Astrocyte of the spinal cord (primary cell): Measurements from ENCODE around the gene MRPL23.

Experiments used
- DNase-seq: peaks from one replicate; pipeline ENCODE4 v3.0.0; 2011; ENCODE audit warnings: low read depth, low spot score
- H3K4me3 ChIP-seq: 2 replicates; pipeline ENCODE4 v1.5.1; 2011; ENCODE audit warnings: low read depth, mild to moderate bottlenecking, low read length, moderate library complexity
- in situ Hi-C: cut with HindIII; loops from 2 replicates; pipeline ENCODE4 v1.10.0; 2017; ENCODE audit warnings: low sequenced_read_pairs
- TF ChIP-seq, protein P1 (sequence below): IDR thresholded peaks from 2 replicates; pipeline ENCODE4 v1.5.1; 2012; ENCODE audit warnings: low read depth, mild to moderate bottlenecking, low read length, inconsistent platforms

The MRPL23 gene

DNA sequence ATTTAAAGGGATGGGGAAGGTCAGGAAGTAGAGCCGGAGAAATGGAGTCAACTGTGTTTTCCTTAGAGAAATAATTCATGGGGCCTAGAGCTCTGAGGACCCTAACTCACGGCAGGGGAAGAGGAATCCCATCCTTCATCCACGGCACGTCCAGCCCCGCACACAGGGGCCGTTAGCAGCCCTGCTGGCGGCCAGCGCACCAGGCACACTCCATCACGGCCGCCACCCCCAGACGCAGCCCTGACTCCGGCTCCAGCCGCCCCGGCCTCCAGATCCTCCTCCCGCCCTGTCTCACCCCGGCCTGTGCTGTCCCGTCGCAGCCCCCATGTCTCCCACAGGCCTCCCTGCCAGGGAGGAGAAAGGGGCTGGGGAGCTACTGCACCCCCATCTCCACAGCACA lies 11.2 kb downstream of the MRPL23 start:
- in situ Hi-C loops = no loop called here
- TF ChIP-seq, protein P1, sequence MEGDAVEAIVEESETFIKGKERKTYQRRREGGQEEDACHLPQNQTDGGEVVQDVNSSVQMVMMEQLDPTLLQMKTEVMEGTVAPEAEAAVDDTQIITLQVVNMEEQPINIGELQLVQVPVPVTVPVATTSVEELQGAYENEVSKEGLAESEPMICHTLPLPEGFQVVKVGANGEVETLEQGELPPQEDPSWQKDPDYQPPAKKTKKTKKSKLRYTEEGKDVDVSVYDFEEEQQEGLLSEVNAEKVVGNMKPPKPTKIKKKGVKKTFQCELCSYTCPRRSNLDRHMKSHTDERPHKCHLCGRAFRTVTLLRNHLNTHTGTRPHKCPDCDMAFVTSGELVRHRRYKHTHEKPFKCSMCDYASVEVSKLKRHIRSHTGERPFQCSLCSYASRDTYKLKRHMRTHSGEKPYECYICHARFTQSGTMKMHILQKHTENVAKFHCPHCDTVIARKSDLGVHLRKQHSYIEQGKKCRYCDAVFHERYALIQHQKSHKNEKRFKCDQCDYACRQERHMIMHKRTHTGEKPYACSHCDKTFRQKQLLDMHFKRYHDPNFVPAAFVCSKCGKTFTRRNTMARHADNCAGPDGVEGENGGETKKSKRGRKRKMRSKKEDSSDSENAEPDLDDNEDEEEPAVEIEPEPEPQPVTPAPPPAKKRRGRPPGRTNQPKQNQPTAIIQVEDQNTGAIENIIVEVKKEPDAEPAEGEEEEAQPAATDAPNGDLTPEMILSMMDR = no peak

GRCh38 chr11:1959786-1960185 lies 12.7 kb downstream of the MRPL23 start:
- TF ChIP-seq, protein P1 = no peak
- in situ Hi-C loops = no loop called here
- no peak for DNase-seq
- no peak overlapping the region for H3K4me3 ChIP-seq

More for the DNA sequence above, 11.2 kb downstream of the MRPL23 start:
- no peak for DNase-seq
- H3K4me3 ChIP-seq = no peak overlapping the region

GRCh38 chr11:1963864-1964263 lies 16.7 kb downstream of the MRPL23 start:
- in situ Hi-C loops = no loop called here
- TF ChIP-seq, protein P1 = no peak
- no peak for DNase-seq
- H3K4me3 ChIP-seq = no peak overlapping the region

DNA sequence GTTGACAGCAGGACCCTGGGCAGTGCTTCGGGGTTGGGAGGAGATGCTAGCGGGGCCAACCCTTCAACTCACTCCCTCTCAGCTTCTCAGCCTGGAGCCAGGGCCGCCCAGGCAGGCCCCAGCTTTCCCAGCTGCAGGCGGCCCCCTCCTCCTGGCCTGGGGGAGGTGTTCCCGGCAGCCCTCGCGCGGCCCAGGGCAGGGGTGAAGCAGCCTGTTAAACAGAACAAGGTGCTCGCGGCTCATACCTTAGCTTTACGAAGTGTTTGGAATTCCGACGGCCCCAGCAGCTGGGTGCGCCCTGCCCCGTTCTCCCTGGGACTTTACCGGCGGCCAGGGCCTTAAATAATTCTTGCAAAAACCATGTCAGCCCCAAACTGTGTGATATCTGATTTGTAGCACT lies 17.2 kb downstream of the MRPL23 start:
- in situ Hi-C loops = no loop called here

GRCh38 chr11:1964955-1965354 lies 17.8 kb downstream of the MRPL23 start:
- no peak for DNase-seq
- TF ChIP-seq, protein P1 = no peak
- no peak overlapping the region for H3K4me3 ChIP-seq
- in situ Hi-C loops = no loop called here

More for the DNA sequence above, 17.2 kb downstream of the MRPL23 start:
- no peak overlapping the region for H3K4me3 ChIP-seq
- DNase-seq = no peak
- TF ChIP-seq, protein P1 = no peak

GRCh38 chr11:1966531-1966930 lies 19.4 kb downstream of the MRPL23 start:
- H3K4me3 ChIP-seq = no peak overlapping the region
- DNase-seq = no peak
- in situ Hi-C loops = no loop called here
- TF ChIP-seq, protein P1 = no peak
